ENCODE measurements around the gene CD9. TPM values are rescaled to one million over a fixed set of nuclear protein-coding genes. Genes with fewer than 3 reads are reported as not detected.

The CD9 gene
- total and polyA plus RNA-seq, 2 donors (not counting 3 experiments of a cell fraction or from before 2014, with no cell fraction given) = 379 to 1,225 TPM

DNA sequence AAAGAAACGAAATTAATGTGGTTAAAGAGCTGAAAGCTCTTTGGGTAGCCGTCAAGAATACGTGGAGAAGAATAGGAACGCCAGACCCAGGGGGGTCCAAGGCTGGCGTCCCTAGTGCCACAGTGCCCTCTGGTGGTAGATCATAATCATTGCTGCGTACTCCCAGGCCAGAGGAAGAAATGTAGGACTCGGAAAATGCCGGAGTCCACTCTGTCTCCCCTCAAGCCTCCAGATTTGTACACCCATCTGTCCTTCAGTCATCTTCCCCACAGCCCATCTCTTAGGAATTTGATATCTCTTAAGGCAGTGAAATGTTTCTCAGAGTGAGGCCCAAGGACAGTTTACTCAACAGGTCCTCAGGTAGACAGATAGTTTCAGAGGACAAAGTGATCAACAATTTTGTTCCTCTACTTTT is 84.9 kb downstream of the CD9 start:
- peak overlapping the region; percentile 69 for H3K9ac ChIP-seq (replicated peaks; ENCODE audit: extremely low read depth, insufficient read depth, low read length)
- H3K4me3 ChIP-seq (replicated peaks in 1 of 3; ENCODE audit: insufficient read depth in 1 of 3, low read depth in 1 of 3, low read length in 3 of 3) = no peak overlapping the region
- FAIRE-seq = peak; percentile 89
- no peaks in the 10 kb centered on the region for H3K9me1 ChIP-seq (replicated peaks; ENCODE audit: control insufficient read depth, extremely low read depth, insufficient read depth, low read length)
- no peaks in the 10 kb centered on the region for H3K27me3 ChIP-seq (ENCODE audit: control insufficient read depth in 2 of 2, insufficient read depth in 2 of 2, low read length in 2 of 2)
- peaks cover 28% of the 10 kb centered on the region for H3K4me1 ChIP-seq (ENCODE audit: control insufficient read depth, extremely low read depth, insufficient read depth, low read length)
- DNase-seq (ENCODE audit: low read depth, low spot score) = peak; percentile 76
- H3K79me2 ChIP-seq (ENCODE audit: control insufficient read depth, insufficient read depth, low read length) = no peaks in the 10 kb centered on the region
- no peaks in the 10 kb centered on the region for H4K20me1 ChIP-seq (replicated peaks; ENCODE audit: control insufficient read depth, extremely low read depth, insufficient read depth, low read length)
- H3K36me3 ChIP-seq (ENCODE audit: control insufficient read depth in 2 of 2, extremely low read depth in 1 of 2, insufficient read depth in 2 of 2, low read length in 2 of 2) = no peaks in the 10 kb centered on the region
- TF ChIP-seq, protein P1, sequence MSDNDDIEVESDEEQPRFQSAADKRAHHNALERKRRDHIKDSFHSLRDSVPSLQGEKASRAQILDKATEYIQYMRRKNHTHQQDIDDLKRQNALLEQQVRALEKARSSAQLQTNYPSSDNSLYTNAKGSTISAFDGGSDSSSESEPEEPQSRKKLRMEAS (IDR thresholded peaks at IDR 0.05; ENCODE audit: insufficient read depth, insufficient read length) = no peak
- TF ChIP-seq MYC (IDR thresholded peaks at IDR 0.05; ENCODE audit: low read depth, low read length) (no peak), EZH2 (IDR thresholded peaks at IDR 0.05; ENCODE audit: borderline replicate concordance, low read depth, low read length, severe bottlenecking) (no peak), POLR2AphosphoS5 (IDR thresholded peaks at IDR 0.05; ENCODE audit: insufficient read depth, low read depth, low read length) (no peak), GATA2 (IDR thresholded peaks at IDR 0.05; ENCODE audit: insufficient read depth, insufficient read length, low read depth, low read length) (no peak), POLR2A (IDR thresholded peaks at IDR 0.05; ENCODE audit: low read depth, low read length) (no peak), FOS (IDR thresholded peaks at IDR 0.05; ENCODE audit: borderline replicate concordance, insufficient read depth, low read length) (no peak)
- TF ChIP-seq, protein P2, sequence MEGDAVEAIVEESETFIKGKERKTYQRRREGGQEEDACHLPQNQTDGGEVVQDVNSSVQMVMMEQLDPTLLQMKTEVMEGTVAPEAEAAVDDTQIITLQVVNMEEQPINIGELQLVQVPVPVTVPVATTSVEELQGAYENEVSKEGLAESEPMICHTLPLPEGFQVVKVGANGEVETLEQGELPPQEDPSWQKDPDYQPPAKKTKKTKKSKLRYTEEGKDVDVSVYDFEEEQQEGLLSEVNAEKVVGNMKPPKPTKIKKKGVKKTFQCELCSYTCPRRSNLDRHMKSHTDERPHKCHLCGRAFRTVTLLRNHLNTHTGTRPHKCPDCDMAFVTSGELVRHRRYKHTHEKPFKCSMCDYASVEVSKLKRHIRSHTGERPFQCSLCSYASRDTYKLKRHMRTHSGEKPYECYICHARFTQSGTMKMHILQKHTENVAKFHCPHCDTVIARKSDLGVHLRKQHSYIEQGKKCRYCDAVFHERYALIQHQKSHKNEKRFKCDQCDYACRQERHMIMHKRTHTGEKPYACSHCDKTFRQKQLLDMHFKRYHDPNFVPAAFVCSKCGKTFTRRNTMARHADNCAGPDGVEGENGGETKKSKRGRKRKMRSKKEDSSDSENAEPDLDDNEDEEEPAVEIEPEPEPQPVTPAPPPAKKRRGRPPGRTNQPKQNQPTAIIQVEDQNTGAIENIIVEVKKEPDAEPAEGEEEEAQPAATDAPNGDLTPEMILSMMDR (IDR thresholded peaks at IDR 0.05; ENCODE audit: extremely low read depth in 1 of 2, insufficient read depth in 1 of 2, low read depth in 1 of 2, low read length in 2 of 2) = peak; percentile 81 to 91
- dilution Hi-C loops (cut with MboI; ENCODE audit: extremely low pct_ligation_motif_present, low sequenced_read_pairs) = no loop called here
- H3K4me2 ChIP-seq (ENCODE audit: insufficient read depth, low read length) = no peak overlapping the region
- intact Hi-C loops (cut with micrococcal nuclease) = loop anchor here (1.0 to 2.0 kb wide), 5 partner anchors 38 to 540 kb away; no protein-coding TSS in a partner anchor
- peak overlapping the region; percentile 63 for H3K27ac ChIP-seq (ENCODE audit: insufficient read depth, low read depth, low read length)
- CTCF ChIA-PET = interaction anchor here (0.6 to 6.1 kb wide), 63 partner anchors 8 to 569 kb away, joined by 3 to 120 read pairs (median 4); partner anchors contain the start of gene CD9
- H3K9me3 ChIP-seq (replicated peaks; ENCODE audit: control insufficient read depth, insufficient read depth, low read length) = no peaks in the 10 kb centered on the region
- no TSS peak for BruUV-seq (replicated peaks)
- POLR2A ChIA-PET = interaction anchor here (0.6 to 1.0 kb wide), 2 partner anchors 89 to 177 kb away, joined by 3 to 4 read pairs; no protein-coding TSS in a partner anchor
- peak overlapping the region; percentile 77 for H2AFZ ChIP-seq (ENCODE audit: low read depth, low read length)
